Head of caudate nucleus (tissue), 42 donors: Measurements from ENCODE around the gene KRTAP2-4.
"Not testable (repeated sequence)": the region's sequence is repeated elsewhere in the genome, so short reads cannot be mapped to it uniquely, and the experiment has no call there.

Source experiments
- DNase-seq, 42 donors: peaks; one replicate each; pipeline versions ENCODE4 v3.0.0 to v3.0.0-alpha.2; 2020 to 2021; ENCODE audit warnings: mixed read lengths in 7 of 42
- intact Hi-C: fragments of 100-400 bp; cut with DNase I; formaldehyde crosslinking; loops from one replicate; pipeline ENCODE4 v1.15.0; 2022

KRTAP2-4 gene

GRCh38 chr17:41046735-41047465 is 18.8 kb downstream of the KRTAP2-4 start, which contains the start of gene KRTAP2-1:
Gene KRTAP2-1 (minus strand): TSS chr17:41047316. CDS start chr17:41047267, 49 bp downstream.
- intact Hi-C loops, DNase-seq: not testable (repeated sequence)

- no peak for DNase-seq
- intact Hi-C loops: no loop called here
Observed at GRCh38 chr17:41042953-41043352, 22.7 kb downstream of the KRTAP2-4 start.

GRCh38 chr17:41040783-41041571 is 24.7 kb downstream of the KRTAP2-4 start, which contains the start of gene KRTAP1-1:
Gene KRTAP1-1 (minus strand): TSS chr17:41041450. CDS start chr17:41041397, 53 bp downstream.
- intact Hi-C loops: not testable (repeated sequence)
- peak in 8 of 42 donors; percentile 2 to 49 (median 12) for DNase-seq

- intact Hi-C loops: no loop called here
Observed at GRCh38 chr17:41037853-41038350, 27.8 kb downstream of the KRTAP2-4 start.

GRCh38 chr17:41034346-41034935 is 31.2 kb downstream of the KRTAP2-4 start, which contains the start of gene KRTAP1-3:
Gene KRTAP1-3 (minus strand): TSS chr17:41034874. CDS start chr17:41034821, 53 bp downstream.
- intact Hi-C loops, DNase-seq: not testable (repeated sequence)

More at GRCh38 chr17:41037853-41038350, 27.8 kb downstream of the KRTAP2-4 start:
- DNase-seq: no peak

- intact Hi-C loops: no loop called here
- DNase-seq: no peak
Observed at GRCh38 chr17:41029633-41030245, 35.9 kb downstream of the KRTAP2-4 start, which contains the start of gene KRTAP1-4. Gene KRTAP1-4 (minus strand): TSS chr17:41030195. CDS start chr17:41030078, 117 bp downstream.

GRCh38 chr17:41026715-41027471 is 38.8 kb downstream of the KRTAP2-4 start, which contains the start of gene KRTAP1-5:
Gene KRTAP1-5 (minus strand): TSS chr17:41027208. CDS start chr17:41027155, 53 bp downstream.
- intact Hi-C loops: no loop called here
- DNase-seq: no peak

GRCh38 chr17:41024697-41025096 is 41.0 kb downstream of the KRTAP2-4 start:
- DNase-seq: no peak
- intact Hi-C loops: no loop called here

- intact Hi-C loops: no loop called here
- DNase-seq: no peak
Observed at GRCh38 chr17:41020336-41020735, 45.3 kb downstream of the KRTAP2-4 start.

GRCh38 chr17:41019415-41019814 is 46.3 kb downstream of the KRTAP2-4 start:
- intact Hi-C loops: no loop called here
- no peak for DNase-seq

GRCh38 chr17:41018541-41018940 is 47.1 kb downstream of the KRTAP2-4 start:
- DNase-seq: no peak
- intact Hi-C loops: no loop called here

- intact Hi-C loops: no loop called here
- no peak for DNase-seq
Observed at GRCh38 chr17:41016578-41017215, 49.0 kb downstream of the KRTAP2-4 start.

GRCh38 chr17:41015454-41015853 is 50.2 kb downstream of the KRTAP2-4 start:
- no peak for DNase-seq
- intact Hi-C loops: no loop called here
